CD4-positive, alpha-beta T cell (primary cell): ENCODE data around the gene QKI. TPM values are rescaled to one million over a fixed set of nuclear protein-coding genes. Genes with fewer than 3 reads are reported as not detected.

ENCODE experiments used
- ATAC-seq: fragments of 200-7000 bp; cut with Tn5 transposase; one replicate; pipeline ENCODE4 v1.10.0; 2022; ENCODE audit warnings: mild to moderate bottlenecking; ENCODE audit not compliant: poor library complexity
- CTCF ChIA-PET: fragments of 350-600 bp; sonication (Branson Sonifier 250); formaldehyde crosslinking; loops from one replicate; lab custom pipeline; 2021; ENCODE audit warnings: antibody characterized with exemption, inconsistent platforms; lab: Charles Lee
- POLR2A ChIA-PET: fragments of 350-600 bp; sonication (Branson Sonifier 250); formaldehyde crosslinking; loops from one replicate; lab custom pipeline; 2021; ENCODE audit warnings: antibody characterized with exemption, inconsistent platforms; lab: Charles Lee
- DNase-seq, 14 experiments: peaks; one replicate each; pipeline ENCODE4 v3.0.0-alpha.2; 2013 to 2020; ENCODE audit warnings: mixed read lengths in 2 of 14
- H3K27ac ChIP-seq, 2 donors: one replicate each; pipeline versions ENCODE4 v1.5.1 to v1.7.0; 2013; ENCODE audit warnings: low read length in 2 of 2, low read depth in 1 of 2, mild to moderate bottlenecking in 1 of 2
- H3K27me3 ChIP-seq, 2 experiments: 1 replicate in 1 of 2; 2 replicates in 1 of 2; pipeline versions ENCODE4 v1.6.1 to v1.7.0; 2013; ENCODE audit warnings: low read length in 2 of 2, control low read depth in 1 of 2, mild to moderate bottlenecking in 1 of 2, moderate library complexity in 1 of 2; ENCODE audit not compliant: insufficient read depth in 2 of 2, control insufficient read depth in 1 of 2
- H3K36me3 ChIP-seq: one replicate; pipeline ENCODE4 v1.6.1; 2013; ENCODE audit warnings: low read length, control low read depth; ENCODE audit not compliant: insufficient read depth
- H3K4me1 ChIP-seq: one replicate; pipeline ENCODE4 v1.6.1; 2013; ENCODE audit warnings: low read length, control low read depth; ENCODE audit not compliant: insufficient read depth
- H3K4me3 ChIP-seq: one replicate; pipeline ENCODE4 v1.5.1; 2013; ENCODE audit warnings: mild to moderate bottlenecking, low read length, moderate library complexity
- H3K9me3 ChIP-seq, 2 experiments: 1 replicate in 1 of 2; 2 replicates in 1 of 2; pipeline versions ENCODE4 v1.6.1 to v1.7.0; 2013; ENCODE audit warnings: low read length in 2 of 2, mild to moderate bottlenecking in 2 of 2, control low read depth in 1 of 2, moderate library complexity in 1 of 2; ENCODE audit not compliant: control insufficient read depth in 1 of 2, insufficient read depth in 1 of 2
- H3K27ac Mint-ChIP-seq: one replicate; pipeline ENCODE4 v1.8.0; 2020; ENCODE audit warnings: mixed read lengths
- H3K27me3 Mint-ChIP-seq: one replicate; pipeline ENCODE4 v1.8.0; 2021; ENCODE audit warnings: mixed read lengths
- H3K36me3 Mint-ChIP-seq: one replicate; pipeline ENCODE4 v1.8.0; 2021; ENCODE audit warnings: low read depth, mixed read lengths
- H3K4me1 Mint-ChIP-seq: one replicate; pipeline ENCODE4 v1.8.0; 2021; ENCODE audit warnings: low read depth, mixed read lengths
- H3K4me3 Mint-ChIP-seq: one replicate; pipeline ENCODE4 v1.8.0; 2020; ENCODE audit warnings: mild to moderate bottlenecking, mixed read lengths
- H3K9me3 Mint-ChIP-seq: one replicate; pipeline ENCODE4 v1.8.0; 2020; ENCODE audit warnings: mixed read lengths
- CTCF ChIP-seq: fragments of 200-600 bp; IDR thresholded peaks from one replicate; pipeline ENCODE4 v1.8.0; 2022; ENCODE audit warnings: antibody characterized with exemption, mild to moderate bottlenecking
- intact Hi-C, 2 experiments: fragments of 100-400 bp; cut with DNase I in 1 of 2; cut with micrococcal nuclease in 1 of 2; formaldehyde crosslinking; loops; one replicate each; pipeline versions ENCODE4 v1.15.1 to v1.9.0; 2023 to 2025; cut with DNase I, micrococcal nuclease
- total RNA-seq, 174 experiments: library from RNA in 2 of 174; stranded (reverse) in 2 of 174; gene quantifications; one replicate each; pipeline ENCODE4 v1.2.3 and lab custom pipeline; 2021 to 2026

Gene QKI
- total RNA-seq, 2 experiments from 2014 or later: 60.7 to 67.3 TPM

DNA sequence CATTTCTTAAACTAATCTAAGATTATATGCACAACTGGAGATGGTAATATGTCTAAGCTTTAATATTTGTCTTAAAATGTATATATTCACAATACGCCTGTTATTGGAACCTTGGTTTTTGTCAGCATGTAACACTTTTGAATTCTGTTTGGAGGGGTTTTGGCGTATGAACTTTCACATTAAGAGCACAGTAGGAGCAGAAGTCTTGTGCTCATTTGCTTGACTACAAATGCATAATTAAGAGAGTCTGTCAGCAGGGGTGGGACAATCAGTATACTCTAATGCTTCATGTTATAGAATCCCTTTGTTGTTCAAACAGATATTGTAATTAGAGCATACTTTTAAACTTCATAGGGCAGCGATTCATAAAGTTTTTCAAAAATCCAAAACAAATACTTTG lies 112.8 kb downstream of the QKI start:
- Histone ChIP-seq H3K27me3 (no peaks in the 10 kb centered on the region), H3K4me3 (no peak overlapping the region), H3K9me3 (no peaks in the 10 kb centered on the region), H3K4me1 (no peaks in the 10 kb centered on the region), H3K36me3 (no peaks in the 10 kb centered on the region), H3K27ac (no peak overlapping the region)
- Mint-ChIP-seq H3K4me1 (peaks cover 64% of the 10 kb centered on the region), H3K9me3 (no peaks in the 10 kb centered on the region), H3K36me3 (no peaks in the 10 kb centered on the region), H3K4me3 (no peak overlapping the region), H3K27ac (no peak overlapping the region), H3K27me3 (no peaks in the 10 kb centered on the region)
- CTCF ChIA-PET: interaction anchor here (1.4 kb wide), 1 partner anchor 35 kb away, joined by 3 read pairs; no protein-coding TSS in a partner anchor
- ATAC-seq: no peak
- intact Hi-C loops: no loop called here
- TF ChIP-seq CTCF: no peak
- POLR2A ChIA-PET: no interaction called here
- DNase-seq: no peak

DNA sequence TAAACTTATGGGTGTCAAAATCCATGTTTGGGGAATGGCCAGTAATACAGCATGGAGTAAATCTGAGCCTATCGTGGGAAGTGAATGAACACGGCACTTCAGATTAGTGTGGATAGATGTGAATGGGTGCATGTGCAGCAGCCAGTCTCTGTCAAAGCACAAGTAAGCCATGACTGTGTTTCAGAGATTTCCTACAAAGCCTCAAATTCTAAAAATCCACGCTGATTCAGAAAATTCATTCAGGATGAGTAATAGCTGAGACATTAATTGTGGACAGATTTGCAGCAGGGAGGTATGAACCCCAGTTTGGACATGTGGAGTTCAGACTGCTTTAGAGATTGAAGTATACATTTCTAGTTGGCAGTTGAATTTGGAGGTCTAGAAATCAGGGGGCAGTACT lies 115.1 kb downstream of the QKI start:
- no peak overlapping the region for H3K4me3 Mint-ChIP-seq
- no peaks in the 10 kb centered on the region for H3K9me3 Mint-ChIP-seq
- H3K27me3 ChIP-seq: no peaks in the 10 kb centered on the region
- ChIA-PET POLR2A (interaction anchor here (1.0 kb wide), 1 partner anchor 13 kb away, joined by 3 read pairs; no protein-coding TSS in a partner anchor), CTCF (interaction anchor here (1.0 to 1.5 kb wide), 4 partner anchors 10 to 88 kb away, joined by 3 to 5 read pairs (median 3); no protein-coding TSS in a partner anchor)
- H3K9me3 ChIP-seq: no peaks in the 10 kb centered on the region
- ATAC-seq: no peak
- H3K27ac ChIP-seq: no peak overlapping the region
- H3K27ac Mint-ChIP-seq: no peak overlapping the region
- no peaks in the 10 kb centered on the region for H3K4me1 ChIP-seq
- H3K36me3 ChIP-seq: no peaks in the 10 kb centered on the region
- peaks cover 3% of the 10 kb centered on the region for H3K36me3 Mint-ChIP-seq
- peaks cover 54% of the 10 kb centered on the region for H3K4me1 Mint-ChIP-seq
- intact Hi-C loops: no loop called here
- H3K4me3 ChIP-seq: no peak overlapping the region
- H3K27me3 Mint-ChIP-seq: no peaks in the 10 kb centered on the region
- no peak for DNase-seq
- no peak for TF ChIP-seq CTCF

GRCh38 chr6:163530406-163530805 lies 115.9 kb downstream of the QKI start:
- peaks cover 7% of the 10 kb centered on the region for H3K36me3 Mint-ChIP-seq
- intact Hi-C loops: no loop called here
- ChIA-PET CTCF (no interaction called here), POLR2A (no interaction called here)
- H3K4me1 ChIP-seq: no peaks in the 10 kb centered on the region
- DNase-seq (no peak), ATAC-seq (no peak)
- H3K27ac ChIP-seq: no peak overlapping the region
- no peak overlapping the region for H3K4me3 ChIP-seq
- no peaks in the 10 kb centered on the region for H3K27me3 Mint-ChIP-seq
- H3K27me3 ChIP-seq: no peaks in the 10 kb centered on the region
- no peak for TF ChIP-seq CTCF
- no peak overlapping the region for H3K4me3 Mint-ChIP-seq
- peaks cover 6% of the 10 kb centered on the region for H3K36me3 ChIP-seq
- no peaks in the 10 kb centered on the region for H3K9me3 ChIP-seq
- H3K27ac Mint-ChIP-seq: no peak overlapping the region
- H3K4me1 Mint-ChIP-seq: peaks cover 58% of the 10 kb centered on the region
- H3K9me3 Mint-ChIP-seq: no peaks in the 10 kb centered on the region
